AG08395 (cell line): ENCODE results near the gene IMP3.

Experiments
- DNase-seq: peaks from one replicate; pipeline ENCODE4 v3.0.0; 2012; ENCODE audit warnings: mixed read lengths, low spot score

Gene IMP3

GRCh38 chr15:75620841-75621391, 19.1 kb downstream of the IMP3 start:
- DNase-seq, result peak; percentile 93

- peak; percentile 62 for DNase-seq
Observed at GRCh38 chr15:75620058-75620820, 19.8 kb downstream of the IMP3 start.

- no peak for DNase-seq
Observed at GRCh38 chr15:75616766-75617165, 23.3 kb downstream of the IMP3 start.

GRCh38 chr15:75606711-75607699, 33.0 kb downstream of the IMP3 start:
- no peak for DNase-seq

- DNase-seq, result no peak
Observed at GRCh38 chr15:75606026-75606425, 34.0 kb downstream of the IMP3 start.

GRCh38 chr15:75599401-75599800, 40.6 kb downstream of the IMP3 start:
- no peak for DNase-seq

GRCh38 chr15:75598361-75598760, 41.7 kb downstream of the IMP3 start:
- DNase-seq, result no peak

- DNase-seq, result peak; percentile 30
Observed at GRCh38 chr15:75597667-75598341, 42.2 kb downstream of the IMP3 start.

GRCh38 chr15:75596703-75597345, 43.2 kb downstream of the IMP3 start:
- DNase-seq, result no peak

GRCh38 chr15:75594276-75594675, 45.7 kb downstream of the IMP3 start:
- no peak for DNase-seq

GRCh38 chr15:75591655-75592364, 48.2 kb downstream of the IMP3 start:
- no peak for DNase-seq

GRCh38 chr15:75590239-75590638, 49.8 kb downstream of the IMP3 start:
- DNase-seq, result no peak
